GM10248 (cell line): ENCODE data around the gene RNASE2.
A peak's percentile ranks its signal among the peaks of the same experiment; 100 is the strongest.

Experiments
- CTCF ChIA-PET: fragments of 300-600 bp; sonication (Branson Sonifier 250); formaldehyde crosslinking; extraction: SDS; loops from one replicate; lab custom pipeline; 2021; ENCODE audit warnings: antibody characterized with exemption; lab: Yijun Ruan, JAX
- POLR2A ChIA-PET: fragments of 350-650 bp; sonication (Branson Sonifier 250); formaldehyde crosslinking; extraction: SDS; loops from one replicate; lab custom pipeline; 2020; ENCODE audit warnings: antibody characterized with exemption; lab: Yijun Ruan, JAX
- DNase-seq: peaks from one replicate; pipeline ENCODE4 v3.0.0; 2012; ENCODE audit errors: extremely low spot score
- CTCF ChIP-seq: IDR thresholded peaks from 2 replicates; pipeline ENCODE4 v1.5.1; 2012; ENCODE audit warnings: mild to moderate bottlenecking, low read depth; ENCODE audit errors: extremely low read depth, missing control alignments, control extremely low read depth

Gene RNASE2

GRCh38 chr14:20970983-20971704 lies 15.9 kb downstream of the RNASE2 start:
- ChIA-PET POLR2A (no interaction called here), CTCF (interaction anchor here (0.6 to 7.3 kb wide), 70 partner anchors 8 to 639 kb away, joined by 3 to 102 read pairs (median 4); partner anchors contain the start of genes ARHGEF40, EDDM3B, PARP2 and SLC39A2)
- DNase-seq: peak; percentile 87
- peak; percentile 97 for TF ChIP-seq CTCF

- no peak for TF ChIP-seq CTCF
- ChIA-PET CTCF (interaction anchor here (0.8 to 7.3 kb wide), 50 partner anchors 8 to 639 kb away, joined by 3 to 102 read pairs (median 6); partner anchors contain the start of genes ARHGEF40, EDDM3B, PARP2 and TMEM253), POLR2A (no interaction called here)
- no peak for DNase-seq
Observed at GRCh38 chr14:20971705-20972021, 16.4 kb downstream of the RNASE2 start.

GRCh38 chr14:20973501-20973900 lies 18.2 kb downstream of the RNASE2 start:
- CTCF ChIA-PET: interaction anchor here (0.8 to 7.3 kb wide), 10 partner anchors 11 to 386 kb away, joined by 3 to 102 read pairs (median 15); partner anchors contain the start of gene RNASE11
- POLR2A ChIA-PET: no interaction called here
- no peak for DNase-seq
- no peak for TF ChIP-seq CTCF

- ChIA-PET POLR2A (no interaction called here), CTCF (interaction anchor here (7.3 kb wide), 1 partner anchor 117 kb away, joined by 98 read pairs; no protein-coding TSS in a partner anchor)
Observed at GRCh38 chr14:20976291-20976690, 21.0 kb downstream of the RNASE2 start.

GRCh38 chr14:20978687-20979086 lies 23.4 kb downstream of the RNASE2 start:
- ChIA-PET POLR2A (no interaction called here), CTCF (interaction anchor here (1.0 to 1.9 kb wide), 6 partner anchors 8 to 357 kb away, joined by 3 to 8 read pairs (median 3); no protein-coding TSS in a partner anchor)
- no peak for TF ChIP-seq CTCF
- DNase-seq: no peak

More at GRCh38 chr14:20976291-20976690, 21.0 kb downstream of the RNASE2 start:
- DNase-seq: no peak
- TF ChIP-seq CTCF: no peak

GRCh38 chr14:20980906-20981305 lies 25.6 kb downstream of the RNASE2 start:
- TF ChIP-seq CTCF: no peak
- POLR2A ChIA-PET: no interaction called here
- DNase-seq: no peak
- CTCF ChIA-PET: interaction anchor here (1.2 to 9.6 kb wide), 4 partner anchors 9 to 111 kb away, joined by 3 to 102 read pairs (median 4); partner anchors contain the start of gene ARHGEF40
